ENCODE results near the gene FTCDNL1. TPM values are rescaled to one million over a fixed set of nuclear protein-coding genes. Genes with fewer than 3 reads are reported as not detected.

The FTCDNL1 gene
- polyA plus RNA-seq, 3 donors, result 1.2 to 1.8 (median 1.2) TPM

DNA sequence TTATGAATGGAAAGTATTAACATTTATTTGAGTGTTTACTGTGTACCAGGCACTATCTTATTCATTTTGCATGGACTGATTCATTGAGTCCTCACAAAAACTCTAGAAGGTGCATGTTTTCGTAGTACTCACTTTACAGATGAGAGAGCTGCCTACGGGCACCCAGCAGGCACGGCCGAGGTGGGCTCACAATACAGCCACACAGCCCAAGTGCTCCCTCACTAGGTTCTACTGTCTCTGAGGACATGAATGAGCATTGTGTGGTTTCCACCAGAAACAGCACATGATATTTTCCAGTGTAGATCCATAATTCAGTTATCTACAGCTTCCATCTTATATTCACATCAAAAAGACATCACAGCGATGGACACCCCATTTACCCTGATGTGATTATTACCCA lies 101.4 kb downstream of the FTCDNL1 start:
- no peak for DNase-seq (ENCODE audit: low read depth in 3 of 3, low spot score in 2 of 3)

DNA sequence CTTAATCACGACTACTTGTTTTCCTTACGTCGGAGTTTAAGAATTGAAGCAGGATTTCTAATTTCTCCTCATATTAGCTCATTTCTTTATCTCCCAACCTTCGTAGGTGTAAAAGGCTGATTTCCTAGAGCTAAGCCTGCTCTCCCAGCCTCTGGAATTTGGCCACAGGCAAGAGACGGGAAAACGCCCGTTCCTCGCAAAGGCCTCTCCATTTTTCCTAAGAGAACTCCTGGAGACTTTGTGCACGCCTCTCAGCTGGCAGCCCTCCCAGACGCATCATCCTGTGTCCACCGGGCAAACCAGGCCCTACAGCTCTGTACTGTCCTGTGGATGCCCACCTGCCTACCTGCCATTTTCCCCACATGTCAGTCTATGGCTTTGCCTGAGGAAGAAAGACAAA lies 106.3 kb downstream of the FTCDNL1 start:
- no peak for DNase-seq (ENCODE audit: low read depth in 3 of 3, low spot score in 2 of 3)

DNA sequence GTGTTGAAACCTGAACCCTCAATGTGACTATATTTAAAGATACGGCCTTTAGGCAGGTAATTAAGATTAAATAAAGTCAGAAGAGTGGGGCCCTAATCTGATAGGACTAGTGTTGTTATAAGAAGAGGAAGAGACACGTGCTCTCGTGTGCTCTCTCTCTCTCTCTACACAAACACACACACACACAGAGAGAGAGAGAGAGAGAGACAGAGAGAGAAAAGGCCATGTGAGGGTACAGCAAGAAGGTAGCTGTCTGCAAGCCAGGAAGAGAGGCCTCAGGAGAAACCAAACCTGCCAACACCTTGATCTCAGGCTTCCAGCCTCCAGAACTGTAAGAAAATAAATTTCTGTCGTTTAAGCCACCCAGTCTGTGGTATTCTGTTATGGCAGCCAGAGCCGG lies 106.7 kb downstream of the FTCDNL1 start:
- no peak for DNase-seq (ENCODE audit: low read depth in 3 of 3, low spot score in 2 of 3)

DNA sequence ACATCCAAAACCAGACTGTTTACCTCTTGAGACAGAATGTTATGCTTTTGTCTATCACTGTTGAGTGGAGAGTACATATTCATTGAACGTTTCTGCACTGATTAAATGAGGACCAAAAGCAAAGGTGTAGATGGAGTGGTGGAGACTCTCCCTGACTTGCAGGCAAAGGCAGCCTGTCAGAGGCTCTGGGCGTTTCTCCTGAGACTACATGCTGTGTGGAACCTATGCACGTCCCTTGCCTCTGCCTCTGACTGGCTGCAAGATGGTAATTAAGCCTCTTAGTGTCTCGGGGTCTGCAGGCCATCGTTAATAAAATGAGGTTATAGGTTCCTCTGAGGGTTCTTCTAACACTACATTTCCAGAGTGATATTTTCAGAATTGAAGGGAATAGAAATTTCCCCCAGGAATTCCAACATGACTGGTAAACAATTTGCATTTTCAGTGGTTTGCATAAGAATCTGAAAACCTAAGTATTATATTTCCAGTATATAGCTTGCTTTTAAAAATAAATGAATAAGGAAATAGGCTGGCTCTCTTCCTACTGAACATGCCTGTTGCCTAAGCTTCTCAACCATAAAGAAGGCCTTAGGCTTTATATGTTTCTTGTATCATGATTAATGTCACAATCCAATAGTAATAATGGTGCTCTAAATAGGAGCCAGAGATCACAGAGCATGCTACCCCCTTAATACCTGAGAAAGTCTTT lies 107.4 kb downstream of the FTCDNL1 start:
- DNase-seq (ENCODE audit: low read depth in 3 of 3, low spot score in 2 of 3), result no peak

DNA sequence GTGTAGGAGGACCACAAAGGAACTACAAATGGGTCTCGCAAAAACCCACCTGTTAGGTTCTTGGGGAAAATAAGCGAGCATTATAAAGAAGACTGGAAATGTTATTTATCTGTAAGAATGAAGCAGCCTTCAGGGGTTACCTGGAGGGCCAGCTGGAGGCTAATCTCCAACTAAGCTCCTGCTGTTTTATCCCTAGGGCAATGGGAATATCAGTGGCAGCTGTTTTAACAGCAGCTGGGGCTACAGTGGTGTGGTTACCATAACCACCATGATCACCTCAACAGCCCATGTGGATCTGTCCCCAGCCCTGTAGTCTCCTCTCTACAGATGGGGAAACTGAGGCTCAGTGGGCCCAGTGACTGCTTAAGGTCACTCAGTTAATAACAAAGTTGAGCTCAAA lies 108.1 kb downstream of the FTCDNL1 start:
- no peak for DNase-seq (ENCODE audit: low read depth in 3 of 3, low spot score in 2 of 3)

DNA sequence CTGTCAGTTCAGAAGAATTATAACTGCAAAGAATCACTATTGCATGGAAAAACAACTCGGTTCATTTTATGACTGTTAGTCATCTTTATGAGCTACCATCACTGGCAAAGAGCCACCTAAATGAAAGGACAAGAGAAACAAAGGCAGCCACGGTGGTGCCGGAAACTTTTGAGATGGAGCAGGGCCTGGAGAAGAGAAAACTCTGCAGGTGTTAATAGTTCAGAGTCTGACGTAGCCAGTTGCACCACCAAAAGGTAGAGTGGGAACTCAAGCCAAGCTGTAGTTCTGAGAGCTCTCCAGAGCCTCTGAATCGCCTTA lies 110.9 kb downstream of the FTCDNL1 start:
- no peak for DNase-seq (ENCODE audit: low read depth in 3 of 3, low spot score in 2 of 3)

DNA sequence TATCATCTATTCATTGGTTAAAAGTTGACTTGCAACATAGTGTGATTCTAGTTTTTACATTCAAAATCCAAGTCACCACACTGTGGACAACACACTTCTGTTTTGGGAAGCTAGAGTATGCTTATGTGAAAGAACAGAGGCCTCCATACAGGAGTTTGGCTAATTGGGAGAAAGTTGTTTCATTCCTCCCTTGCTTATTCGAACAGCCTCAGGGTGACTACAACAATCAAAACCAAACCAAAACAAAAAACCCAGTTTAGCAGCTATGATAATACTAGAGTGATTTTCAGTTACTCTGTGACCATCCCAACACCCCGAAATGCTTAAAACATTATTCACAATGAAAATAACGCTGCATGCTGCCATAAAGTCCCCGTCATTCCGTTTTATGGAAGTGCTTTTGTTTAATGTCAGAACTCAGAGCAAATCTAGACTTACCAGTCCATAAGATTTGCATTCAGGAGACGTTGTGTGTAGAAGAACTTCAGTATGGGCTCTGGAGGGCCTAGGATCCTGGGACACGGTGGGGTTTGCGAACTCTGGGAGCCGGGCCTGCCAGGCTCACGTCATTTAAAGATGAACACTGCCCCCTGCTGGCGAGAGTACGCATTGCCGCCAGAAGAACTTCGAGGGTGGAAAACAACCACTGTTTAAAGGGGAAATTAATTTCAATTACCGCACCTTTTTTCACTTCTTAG lies 111.4 kb downstream of the FTCDNL1 start:
- peak in 2 of 3 donors; percentile 29 to 32 for DNase-seq (ENCODE audit: low read depth in 3 of 3, low spot score in 2 of 3)

DNA sequence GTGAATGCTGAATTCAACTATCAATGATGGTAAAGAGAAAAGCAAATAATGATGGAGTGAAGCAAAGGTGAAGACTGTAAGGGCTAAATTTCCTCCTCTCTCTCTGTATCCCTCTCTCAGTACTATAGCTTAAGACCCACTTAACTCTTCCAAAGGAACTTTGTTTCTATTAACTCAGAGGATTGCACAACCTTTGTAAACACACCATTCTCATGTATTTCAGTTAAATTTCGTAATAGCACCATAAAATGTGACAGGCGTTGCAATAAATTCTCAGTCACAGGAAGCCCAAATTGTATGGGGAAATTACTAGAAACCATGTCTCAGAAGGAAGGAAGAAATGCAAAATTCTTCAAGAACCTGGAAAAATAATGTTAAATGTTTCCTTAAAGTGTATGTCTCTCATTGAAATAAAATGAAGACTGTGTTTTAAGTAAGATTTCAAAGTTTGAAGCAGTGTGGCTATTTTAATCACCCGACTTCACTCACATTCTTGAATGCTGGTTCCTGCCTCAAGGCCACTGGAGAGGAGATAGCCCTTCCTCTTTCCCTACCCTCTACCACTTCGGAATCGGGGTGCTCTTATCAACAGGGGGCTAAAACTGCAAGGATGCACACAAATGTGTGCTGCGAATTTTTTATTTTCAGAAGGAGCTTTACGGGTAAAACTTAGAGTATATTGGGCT lies 112.1 kb downstream of the FTCDNL1 start:
- DNase-seq (ENCODE audit: low read depth in 3 of 3, low spot score in 2 of 3), result no peak

DNA sequence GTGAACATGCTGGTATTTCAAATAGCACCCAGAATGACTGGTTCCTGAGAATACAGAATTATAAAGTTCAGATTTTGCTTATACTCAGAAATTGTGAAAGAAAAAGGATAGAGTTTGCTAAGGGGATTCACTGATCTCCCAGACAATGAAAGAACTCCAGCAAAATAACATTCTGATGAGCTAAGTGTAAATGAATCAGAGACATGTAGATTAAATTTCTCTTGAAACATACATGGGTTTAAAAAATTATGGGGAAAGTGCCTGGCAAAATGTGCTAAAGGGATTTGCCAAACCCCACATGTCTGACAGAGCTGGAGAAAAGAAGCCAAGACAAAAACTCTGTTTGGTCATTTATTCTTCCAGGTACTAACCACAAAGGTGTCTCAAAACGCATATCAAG lies 116.3 kb downstream of the FTCDNL1 start:
- no peak for DNase-seq (ENCODE audit: low read depth in 3 of 3, low spot score in 2 of 3)

DNA sequence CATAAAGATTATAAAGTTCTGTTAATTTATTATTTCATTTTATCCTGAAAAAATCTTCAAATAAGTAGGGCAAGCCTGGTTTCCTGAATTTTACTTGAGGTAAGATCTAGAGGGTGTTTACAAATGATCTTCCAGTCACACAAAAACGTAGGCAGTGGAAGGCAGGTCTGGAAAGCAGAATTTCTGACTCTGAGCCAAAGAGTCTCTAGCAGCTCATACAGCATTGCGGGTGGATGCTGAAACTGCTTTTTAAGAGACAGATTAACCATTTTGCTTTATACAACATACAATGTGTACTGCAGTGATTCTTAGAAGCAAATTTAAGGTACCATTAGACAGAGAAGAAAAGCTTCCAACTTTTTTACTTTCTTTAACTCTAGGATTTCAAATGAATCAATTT lies 117.0 kb downstream of the FTCDNL1 start:
- DNase-seq (ENCODE audit: low read depth in 3 of 3, low spot score in 2 of 3), result no peak

DNA sequence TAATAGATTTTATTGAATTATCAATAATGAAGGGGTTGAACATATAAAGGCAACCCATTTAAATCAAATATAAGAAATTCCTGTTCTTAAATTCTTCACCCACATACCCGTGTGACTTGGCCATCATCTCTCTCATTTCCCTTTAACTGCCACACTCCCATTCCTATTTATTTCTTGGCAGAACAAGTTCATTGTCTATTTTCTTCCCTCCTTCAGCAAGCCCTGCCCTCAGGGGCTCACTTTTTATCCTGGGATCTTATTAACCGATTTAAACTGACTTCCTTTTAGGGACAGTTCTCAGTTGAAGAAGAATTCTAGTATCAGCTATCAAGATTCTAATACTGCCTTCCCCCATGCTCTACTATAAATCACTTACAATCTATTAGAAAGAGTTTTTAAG lies 123.2 kb downstream of the FTCDNL1 start:
- no peak for DNase-seq (ENCODE audit: low read depth in 3 of 3, low spot score in 2 of 3)

DNA sequence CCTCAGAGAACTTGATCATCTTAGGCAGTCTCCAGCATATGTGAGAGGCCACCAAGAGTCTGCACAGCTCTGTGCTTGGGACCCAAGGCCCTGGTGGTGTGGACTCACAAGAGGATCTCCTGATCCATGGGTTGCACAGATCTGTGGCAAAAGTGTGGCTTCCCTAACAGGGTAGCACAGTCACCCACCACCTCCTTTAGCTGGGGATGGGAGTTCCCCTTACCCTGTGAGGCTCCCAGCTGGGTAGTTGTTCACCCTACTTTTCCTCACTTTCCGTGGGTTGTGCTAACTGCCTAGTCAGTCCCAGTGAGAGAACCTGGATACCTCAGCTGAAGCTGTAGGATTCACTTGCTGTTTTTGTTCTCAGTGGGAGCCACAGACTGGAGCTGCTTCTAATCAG lies 123.7 kb downstream of the FTCDNL1 start:
- DNase-seq (ENCODE audit: low read depth in 3 of 3, low spot score in 2 of 3), result no peak

DNA sequence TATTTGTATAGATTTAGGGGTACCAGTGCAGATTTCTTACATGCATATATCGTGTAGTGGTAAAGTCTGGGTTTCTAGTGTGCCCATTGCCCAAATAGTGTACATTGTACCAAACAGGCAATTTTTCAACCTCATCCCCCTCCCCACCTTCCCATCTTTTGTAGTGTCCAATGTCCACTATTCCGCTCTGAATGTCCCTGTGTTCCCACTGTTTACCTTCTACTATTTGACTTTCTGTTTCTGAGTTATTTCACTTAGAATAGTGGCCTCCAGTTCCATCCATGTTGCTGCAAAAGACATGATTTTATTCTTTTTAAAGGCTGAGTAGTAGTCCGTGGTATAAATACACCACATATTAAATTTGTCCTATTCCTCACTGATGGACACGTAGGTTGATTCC lies 132.9 kb downstream of the FTCDNL1 start:
- DNase-seq (ENCODE audit: low read depth in 3 of 3, low spot score in 2 of 3), result no peak

DNA sequence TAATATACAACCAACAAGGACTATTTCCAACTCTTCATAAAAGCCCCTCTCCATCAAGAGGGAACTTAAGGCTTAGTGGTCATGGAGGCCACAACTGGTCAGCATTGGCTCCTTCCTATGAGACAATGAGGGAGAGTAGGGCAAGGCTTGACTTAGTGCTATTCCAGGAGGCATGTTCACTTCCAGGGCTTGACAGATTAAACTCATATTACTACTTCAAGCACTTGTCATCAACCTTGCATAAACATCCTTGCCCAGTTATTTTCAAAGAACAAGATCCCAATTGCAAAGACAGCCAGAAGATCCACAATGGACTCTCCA lies 133.4 kb downstream of the FTCDNL1 start:
- no peak for DNase-seq (ENCODE audit: low read depth in 3 of 3, low spot score in 2 of 3)

DNA sequence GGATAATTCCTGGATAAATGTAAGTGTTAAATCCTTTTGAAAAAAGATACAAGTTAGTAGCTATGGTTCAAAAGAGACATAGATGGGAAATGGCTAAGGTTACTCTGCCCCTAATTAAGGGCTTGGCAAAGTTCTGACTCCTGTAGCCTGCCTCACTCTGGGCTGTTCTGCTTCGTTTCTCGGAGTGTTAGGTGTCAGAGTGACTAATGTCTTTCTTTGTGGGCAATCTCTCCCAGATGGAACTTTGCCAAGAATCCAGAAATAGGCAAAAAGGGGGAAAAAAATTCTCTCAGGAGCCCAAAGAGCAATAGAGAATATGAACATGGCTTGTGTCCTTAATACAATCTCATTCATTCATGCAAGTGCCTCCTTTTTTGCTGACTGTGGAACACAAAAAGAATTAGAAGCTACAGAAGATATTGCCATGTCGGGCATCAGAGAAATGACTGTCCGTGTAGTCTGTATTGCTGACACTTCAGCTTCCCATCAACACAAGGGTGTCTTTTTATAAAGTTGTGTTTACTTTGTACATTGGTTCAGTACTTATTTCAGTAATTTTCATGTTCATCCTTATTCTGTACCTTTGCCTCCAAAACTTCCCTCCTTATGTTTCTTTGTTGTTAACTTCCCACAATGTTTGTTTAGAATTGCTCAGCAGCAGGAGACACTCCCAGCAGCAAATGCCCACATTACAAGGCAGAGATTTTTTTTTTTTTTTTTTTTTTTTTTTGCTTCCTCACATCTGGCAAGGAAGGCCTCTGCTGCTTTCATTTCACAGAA lies 134.0 kb downstream of the FTCDNL1 start:
- DNase-seq (ENCODE audit: low read depth in 3 of 3, low spot score in 2 of 3), result peak in 1 of 3 donors; percentile 46

DNA sequence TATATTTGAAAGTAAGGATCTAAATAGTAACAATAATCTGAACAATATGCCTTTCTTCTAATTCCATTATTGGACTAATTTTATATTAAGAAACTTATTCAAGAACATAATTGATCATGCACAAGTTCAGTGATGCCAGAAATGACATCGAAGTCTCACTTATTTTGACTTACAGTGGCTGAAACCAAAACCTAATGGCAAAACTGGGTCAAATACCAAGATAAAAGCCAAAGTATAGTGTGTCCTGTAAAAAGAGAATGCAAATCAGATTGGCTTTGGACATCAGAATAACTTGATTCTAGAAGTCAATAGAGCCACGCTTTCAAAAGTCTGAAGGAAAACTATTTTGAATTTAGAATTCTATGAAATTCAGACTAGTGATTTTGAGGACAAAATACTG lies 137.2 kb downstream of the FTCDNL1 start:
- no peak for DNase-seq (ENCODE audit: low read depth in 3 of 3, low spot score in 2 of 3)

DNA sequence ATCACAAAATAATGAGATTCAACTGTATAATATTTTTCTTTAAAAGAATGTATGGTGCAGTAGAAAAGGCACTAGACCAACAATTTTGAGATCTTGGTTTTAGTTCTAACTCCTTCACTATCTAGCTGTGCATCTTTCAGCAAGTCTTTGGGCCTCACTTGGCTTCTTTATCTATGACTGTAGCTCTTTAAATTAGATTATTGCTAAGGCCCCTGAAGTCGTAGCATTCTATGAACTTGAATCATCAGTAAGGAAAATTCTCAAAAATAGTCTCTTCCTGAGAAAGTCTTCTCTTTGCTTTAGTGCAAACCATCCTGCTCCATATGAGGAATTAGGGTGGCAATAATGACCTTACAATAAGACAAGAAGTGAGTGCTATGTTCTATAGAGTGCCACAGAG lies 140.4 kb downstream of the FTCDNL1 start:
- no peak for DNase-seq (ENCODE audit: low read depth in 3 of 3, low spot score in 2 of 3)
